HepG2 (cell line): ENCODE data around the gene CLDN18. TPM values are rescaled to one million over a fixed set of nuclear protein-coding genes. Genes with fewer than 3 reads are reported as not detected.

Experiments used
- ATAC-seq: fragments of 200-7000 bp; cut with Tn5 transposase; 3 replicates; pipeline ENCODE4 v1.9.1; 2020; ENCODE audit warnings: mild to moderate bottlenecking, moderate library complexity
- BruUV-seq: library from RNA; stranded (reverse); fragments of 400-500 nt; replicated peaks from 2 replicates; lab custom pipeline; 2021; lab: Mats Ljungman, UMichigan
- CTCF ChIA-PET: fragments of 300-600 bp; formaldehyde crosslinking; extraction: SDS; loops from one replicate; lab custom pipeline; 2021; ENCODE audit warnings: low total read pairs, inconsistent platforms, low intra/inter-chr PET ratio; lab: Yijun Ruan, JAX
- POLR2A ChIA-PET: fragments of 350-600 bp; sonication (Branson Sonifier 250); formaldehyde crosslinking; loops from one replicate; lab custom pipeline; 2020; ENCODE audit warnings: antibody characterized with exemption, inconsistent platforms; lab: Yijun Ruan, JAX
- DNase-seq: peaks from one replicate; pipeline ENCODE4 v3.0.0-alpha.2; 2015; ENCODE audit warnings: low spot score
- FAIRE-seq: peaks from 3 replicates; lab custom pipeline; 2011; peaks lifted over from hg19 to GRCh38; lab: Jason Lieb, UNC
- H2AFZ ChIP-seq: one replicate; pipeline ENCODE4 v1.6.1; 2011; ENCODE audit warnings: low read length, inconsistent platforms
- H3K27ac ChIP-seq: fragments of 300-600 bp; 3 replicates; pipeline ENCODE4 v1.8.0; 2011; ENCODE audit warnings: mixed run types, mild to moderate bottlenecking, mixed read lengths, low read length, inconsistent platforms; ENCODE audit not compliant: insufficient read depth; ENCODE audit errors: extremely low read length
- H3K27me3 ChIP-seq, 2 experiments: fragments of 200-600 bp in 1 of 2; 2 replicates in 1 of 2; 3 replicates in 1 of 2; pipeline versions ENCODE4 v1.6.0 to v1.8.0; 2011; ENCODE audit warnings: low read length in 2 of 2, mild to moderate bottlenecking in 2 of 2, moderate library complexity in 2 of 2, inconsistent platforms in 1 of 2; ENCODE audit not compliant: insufficient read depth in 2 of 2, control insufficient read depth in 1 of 2
- H3K36me3 ChIP-seq, 2 experiments: fragments of 200-600 bp in 1 of 2; replicated peaks in 1 of 2; 2 replicates in 1 of 2; 3 replicates in 1 of 2; pipeline versions ENCODE4 v1.5.1 to v1.8.0; 2011; ENCODE audit warnings: low read length in 2 of 2, inconsistent platforms in 1 of 2; ENCODE audit not compliant: insufficient read depth in 2 of 2, control insufficient read depth in 1 of 2
- H3K4me1 ChIP-seq: 2 replicates; pipeline ENCODE4 v1.5.1; 2012; ENCODE audit warnings: low read length, inconsistent platforms; ENCODE audit not compliant: insufficient read depth
- H3K4me2 ChIP-seq: 2 replicates; pipeline ENCODE4 v1.6.0; 2011; ENCODE audit warnings: low read depth, low read length, inconsistent platforms
- H3K4me3 ChIP-seq, 3 experiments: fragments of 200-600 bp in 1 of 3; sonication (generic), shearing (Covaris generic) in 1 of 3; replicated peaks in 1 of 3; 2 replicates each; pipeline ENCODE4 v1.5.1; 2011 to 2016; ENCODE audit warnings: low read length in 3 of 3, inconsistent platforms in 2 of 3, low read depth in 2 of 3, mild to moderate bottlenecking in 2 of 3, control low read depth in 1 of 3, mixed read lengths in 1 of 3; ENCODE audit not compliant: insufficient read depth in 1 of 3
- H3K79me2 ChIP-seq: one replicate; pipeline ENCODE4 v1.6.1; 2011; ENCODE audit warnings: low read length, inconsistent platforms; ENCODE audit not compliant: insufficient read depth
- H3K9ac ChIP-seq: 2 replicates; pipeline ENCODE4 v1.6.0; 2011; ENCODE audit warnings: mild to moderate bottlenecking, low read depth, low read length, inconsistent platforms; ENCODE audit not compliant: insufficient read depth
- H3K9me3 ChIP-seq: 2 replicates; pipeline ENCODE4 v1.5.1; 2012; ENCODE audit warnings: mild to moderate bottlenecking, low read length
- H4K20me1 ChIP-seq: 2 replicates; pipeline ENCODE4 v1.6.0; 2011; ENCODE audit warnings: inconsistent platforms, mild to moderate bottlenecking, low read length, moderate library complexity; ENCODE audit not compliant: insufficient read depth
- ARNTL ChIP-seq: sonication (generic); formaldehyde crosslinking; IDR thresholded peaks from 2 replicates; pipeline ENCODE4 v1.4.0; 2020; ENCODE audit warnings: mild to moderate bottlenecking, missing genetic modification reagents
- KMT2A ChIP-seq: sonication (generic); formaldehyde crosslinking; IDR thresholded peaks from 2 replicates; pipeline ENCODE4 v1.4.0; 2020; ENCODE audit warnings: missing genetic modification reagents
- TCF12 ChIP-seq, 2 experiments: fragments of 450-650 bp in 1 of 2; sonication (generic) in 1 of 2; formaldehyde crosslinking in 1 of 2; IDR thresholded peaks; 2 replicates each; pipeline versions ENCODE4 v1.6.1 to v1.8.0; 2017 to 2022; ENCODE audit warnings: antibody characterized with exemption in 1 of 2, mild to moderate bottlenecking in 1 of 2, missing genetic modification reagents in 1 of 2, moderate library complexity in 1 of 2
- ZNF225 ChIP-seq: sonication (generic); formaldehyde crosslinking; IDR thresholded peaks from 2 replicates; pipeline ENCODE4 v1.4.0; 2020; ENCODE audit warnings: mild to moderate bottlenecking, missing genetic modification reagents
- ZNF460 ChIP-seq: sonication (generic); formaldehyde crosslinking; IDR thresholded peaks from 2 replicates; pipeline ENCODE4 v1.5.1; 2020; ENCODE audit warnings: missing genetic modification reagents, mild to moderate bottlenecking, borderline replicate concordance
- in situ Hi-C: cut with HindIII; loops from 2 replicates; pipeline ENCODE4 v1.10.0; 2017; ENCODE audit warnings: low pct_unique_long_range_greater_than_20kb; ENCODE audit not compliant: extremely low pct_ligation_motif_present
- intact Hi-C: fragments of 100-400 bp; cut with micrococcal nuclease; formaldehyde crosslinking; loops from one replicate; pipeline ENCODE4 v1.10.0; 2022; ENCODE audit not compliant: unreplicated experiment
- polyA plus RNA-seq, 8 experiments: library from polyadenylated mRNA; depleted of rRNA in 3 of 8; stranded (reverse) in 7 of 8; unstranded in 1 of 8; fragments of >200 nt; fragmentation: Illumina TruSeq in 4 of 8; extraction: Trizol in 4 of 8; gene quantifications; 2 replicates each; pipeline versions ENCODE4 v1.2.1 to v1.2.3, GENCODE V29; 2011 to 2016; ENCODE audit warnings: low read depth in 4 of 8, missing spikeins in 1 of 8, mixed read lengths in 1 of 8; ENCODE audit not compliant: insufficient read depth in 1 of 8
- total RNA-seq, 5 experiments: library from RNA; depleted of rRNA; stranded (reverse); fragments of >200 nt; fragmentation: Illumina TruSeq; extraction: Trizol; gene quantifications; 2 replicates each; pipeline ENCODE4 v1.2.3, GENCODE V29; 2016; ENCODE audit warnings: low read depth in 1 of 5
- TF ChIP-seq, protein P1 (sequence below): IDR thresholded peaks from 2 replicates; pipeline ENCODE4 v1.6.1; 2016; ENCODE audit warnings: mild to moderate bottlenecking
- TF ChIP-seq, protein P2 (sequence below): sonication (generic); formaldehyde crosslinking; IDR thresholded peaks from 2 replicates; pipeline ENCODE4 v1.5.0; 2020; ENCODE audit warnings: missing genetic modification reagents
- TF ChIP-seq, protein P3 (sequence below): sonication (generic); formaldehyde crosslinking; IDR thresholded peaks from 2 replicates; pipeline ENCODE4 v1.5.1; 2020; ENCODE audit warnings: mild to moderate bottlenecking, missing genetic modification reagents, moderate library complexity
- TF ChIP-seq, protein P4 (sequence below): sonication (generic); formaldehyde crosslinking; IDR thresholded peaks from 2 replicates; pipeline ENCODE4 v1.9.0; 2021; ENCODE audit warnings: missing genetic modification reagents, borderline replicate concordance

Gene CLDN18
- total and polyA plus RNA-seq, 2 of the 13 experiments (the other 11 are each of a cell fraction or from before 2014, with no cell fraction given): not detected

DNA sequence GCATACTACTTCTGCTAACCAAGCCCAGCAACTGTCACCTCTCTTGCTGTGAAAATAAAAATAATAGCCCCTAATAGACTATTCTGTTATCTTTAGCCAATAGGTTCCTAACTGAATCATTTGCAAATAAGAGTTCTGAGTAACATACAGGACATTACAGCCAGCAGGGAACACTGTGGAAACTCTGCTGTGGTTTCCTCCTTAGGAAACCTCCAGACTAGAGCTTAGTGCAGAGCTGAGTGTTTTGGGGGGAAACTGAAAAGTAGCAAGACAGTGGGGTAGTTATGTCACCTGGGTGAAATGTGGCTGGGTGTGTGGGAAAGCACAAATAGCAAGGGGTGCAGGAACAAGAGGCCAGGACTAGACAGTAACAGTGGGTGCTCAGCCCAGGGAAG, 73.0 kb downstream of the CLDN18 start:
- in situ Hi-C loops: no loop called here
- no peaks in the 10 kb centered on the region for H3K9me3 ChIP-seq
- no peak overlapping the region for H2AFZ ChIP-seq
- no peak overlapping the region for H3K4me2 ChIP-seq
- ATAC-seq (no peak), DNase-seq (no peak), FAIRE-seq (no peak)
- peaks cover 10% of the 10 kb centered on the region for H3K4me1 ChIP-seq
- no TSS peak for BruUV-seq
- no peaks in the 10 kb centered on the region for H3K36me3 ChIP-seq
- H3K79me2 ChIP-seq: no peaks in the 10 kb centered on the region
- no peak overlapping the region for H3K9ac ChIP-seq
- TF ChIP-seq, protein P1, sequence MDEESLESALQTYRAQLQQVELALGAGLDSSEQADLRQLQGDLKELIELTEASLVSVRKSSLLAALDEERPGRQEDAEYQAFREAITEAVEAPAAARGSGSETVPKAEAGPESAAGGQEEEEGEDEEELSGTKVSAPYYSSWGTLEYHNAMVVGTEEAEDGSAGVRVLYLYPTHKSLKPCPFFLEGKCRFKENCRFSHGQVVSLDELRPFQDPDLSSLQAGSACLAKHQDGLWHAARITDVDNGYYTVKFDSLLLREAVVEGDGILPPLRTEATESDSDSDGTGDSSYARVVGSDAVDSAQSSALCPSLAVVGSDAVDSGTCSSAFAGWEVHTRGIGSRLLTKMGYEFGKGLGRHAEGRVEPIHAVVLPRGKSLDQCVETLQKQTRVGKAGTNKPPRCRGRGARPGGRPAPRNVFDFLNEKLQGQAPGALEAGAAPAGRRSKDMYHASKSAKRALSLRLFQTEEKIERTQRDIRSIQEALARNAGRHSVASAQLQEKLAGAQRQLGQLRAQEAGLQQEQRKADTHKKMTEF (CRISPR knock-in tag): no peak
- TF ChIP-seq ZNF460 (CRISPR knock-in tag): no peak
- no peak for TF ChIP-seq ARNTL (CRISPR knock-in tag)
- TF ChIP-seq, protein P2, sequence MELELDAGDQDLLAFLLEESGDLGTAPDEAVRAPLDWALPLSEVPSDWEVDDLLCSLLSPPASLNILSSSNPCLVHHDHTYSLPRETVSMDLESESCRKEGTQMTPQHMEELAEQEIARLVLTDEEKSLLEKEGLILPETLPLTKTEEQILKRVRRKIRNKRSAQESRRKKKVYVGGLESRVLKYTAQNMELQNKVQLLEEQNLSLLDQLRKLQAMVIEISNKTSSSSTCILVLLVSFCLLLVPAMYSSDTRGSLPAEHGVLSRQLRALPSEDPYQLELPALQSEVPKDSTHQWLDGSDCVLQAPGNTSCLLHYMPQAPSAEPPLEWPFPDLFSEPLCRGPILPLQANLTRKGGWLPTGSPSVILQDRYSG: no peak
- TF ChIP-seq, protein P3, sequence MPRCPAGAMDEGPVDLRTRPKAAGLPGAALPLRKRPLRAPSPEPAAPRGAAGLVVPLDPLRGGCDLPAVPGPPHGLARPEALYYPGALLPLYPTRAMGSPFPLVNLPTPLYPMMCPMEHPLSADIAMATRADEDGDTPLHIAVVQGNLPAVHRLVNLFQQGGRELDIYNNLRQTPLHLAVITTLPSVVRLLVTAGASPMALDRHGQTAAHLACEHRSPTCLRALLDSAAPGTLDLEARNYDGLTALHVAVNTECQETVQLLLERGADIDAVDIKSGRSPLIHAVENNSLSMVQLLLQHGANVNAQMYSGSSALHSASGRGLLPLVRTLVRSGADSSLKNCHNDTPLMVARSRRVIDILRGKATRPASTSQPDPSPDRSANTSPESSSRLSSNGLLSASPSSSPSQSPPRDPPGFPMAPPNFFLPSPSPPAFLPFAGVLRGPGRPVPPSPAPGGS (CRISPR knock-in tag): no peak
- TF ChIP-seq KMT2A (CRISPR knock-in tag): no peak
- TF ChIP-seq ZNF225 (CRISPR knock-in tag): no peak
- TF ChIP-seq, protein P4, sequence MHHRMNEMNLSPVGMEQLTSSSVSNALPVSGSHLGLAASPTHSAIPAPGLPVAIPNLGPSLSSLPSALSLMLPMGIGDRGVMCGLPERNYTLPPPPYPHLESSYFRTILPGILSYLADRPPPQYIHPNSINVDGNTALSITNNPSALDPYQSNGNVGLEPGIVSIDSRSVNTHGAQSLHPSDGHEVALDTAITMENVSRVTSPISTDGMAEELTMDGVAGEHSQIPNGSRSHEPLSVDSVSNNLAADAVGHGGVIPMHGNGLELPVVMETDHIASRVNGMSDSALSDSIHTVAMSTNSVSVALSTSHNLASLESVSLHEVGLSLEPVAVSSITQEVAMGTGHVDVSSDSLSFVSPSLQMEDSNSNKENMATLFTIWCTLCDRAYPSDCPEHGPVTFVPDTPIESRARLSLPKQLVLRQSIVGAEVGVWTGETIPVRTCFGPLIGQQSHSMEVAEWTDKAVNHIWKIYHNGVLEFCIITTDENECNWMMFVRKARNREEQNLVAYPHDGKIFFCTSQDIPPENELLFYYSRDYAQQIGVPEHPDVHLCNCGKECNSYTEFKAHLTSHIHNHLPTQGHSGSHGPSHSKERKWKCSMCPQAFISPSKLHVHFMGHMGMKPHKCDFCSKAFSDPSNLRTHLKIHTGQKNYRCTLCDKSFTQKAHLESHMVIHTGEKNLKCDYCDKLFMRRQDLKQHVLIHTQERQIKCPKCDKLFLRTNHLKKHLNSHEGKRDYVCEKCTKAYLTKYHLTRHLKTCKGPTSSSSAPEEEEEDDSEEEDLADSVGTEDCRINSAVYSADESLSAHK: no peak
- TF ChIP-seq TCF12 (IDR thresholded peaks at IDR 0.05): no peak
- no peak for TF ChIP-seq TCF12 (CRISPR knock-in tag; IDR thresholded peaks at IDR 0.05)
- ChIA-PET POLR2A (no interaction called here), CTCF (no interaction called here)
- H3K27me3 ChIP-seq: no peaks in the 10 kb centered on the region
- no peaks in the 10 kb centered on the region for H4K20me1 ChIP-seq
- no peak overlapping the region for H3K4me3 ChIP-seq
- no peak overlapping the region for H3K27ac ChIP-seq
- intact Hi-C loops: no loop called here

Other genes with a start within 250 kb of the CLDN18 start
- gene SOX14, start 245.8 kb upstream of the CLDN18 start, total RNA-seq (2016; rRNA removed; fragmentation: Illumina TruSeq; extraction: Trizol): not detected in 2 replicates
- gene SOX14, start 245.8 kb upstream of the CLDN18 start, polyA plus RNA-seq (2011; rRNA removed): not detected in 2 replicates
- gene DZIP1L, start 105.4 kb downstream of the CLDN18 start, total RNA-seq (2016; rRNA removed; fragmentation: Illumina TruSeq; extraction: Trizol): 1.1 and 1.2 TPM in 2 replicates
- 0.39 and 0.90 TPM in 2 replicates for gene DZIP1L, start 105.4 kb downstream of the CLDN18 start, polyA plus RNA-seq (2011; rRNA removed)
- gene A4GNT, start 122.2 kb downstream of the CLDN18 start, total RNA-seq (2016; rRNA removed; fragmentation: Illumina TruSeq; extraction: Trizol): not detected in 2 replicates
- not detected in 2 replicates for gene A4GNT, start 122.2 kb downstream of the CLDN18 start, polyA plus RNA-seq (2011; rRNA removed)
- 16.7 and 22.7 TPM in 2 replicates for gene DBR1, start 164.8 kb downstream of the CLDN18 start, total RNA-seq (2016; rRNA removed; fragmentation: Illumina TruSeq; extraction: Trizol)
- 6.1 and 6.4 TPM in 2 replicates for gene DBR1, start 164.8 kb downstream of the CLDN18 start, polyA plus RNA-seq (2011; rRNA removed)
- gene ARMC8, start 177.1 kb downstream of the CLDN18 start, total RNA-seq (2016; rRNA removed; fragmentation: Illumina TruSeq; extraction: Trizol): 38.9 and 48.9 TPM in 2 replicates
- gene ARMC8, start 177.1 kb downstream of the CLDN18 start, polyA plus RNA-seq (2011; rRNA removed): 50.7 and 55.3 TPM in 2 replicates